Measurements from ENCODE around the gene MGA. TPM values are rescaled to one million over a fixed set of nuclear protein-coding genes. Genes with fewer than 3 reads are reported as not detected.

MGA gene
- total and polyA plus RNA-seq, 2 donors (not counting 1 experiment from before 2014, with no cell fraction given), result 6.5 to 33.7 TPM

- H3K9me3 ChIP-seq (ENCODE audit: control insufficient read depth, insufficient read depth, low read depth, low read length), result no peaks in the 10 kb centered on the region
- TF ChIP-seq EZH2 (IDR thresholded peaks at IDR 0.05; ENCODE audit: low read length, missing control alignments), result no peak
- TF ChIP-seq, protein P1, sequence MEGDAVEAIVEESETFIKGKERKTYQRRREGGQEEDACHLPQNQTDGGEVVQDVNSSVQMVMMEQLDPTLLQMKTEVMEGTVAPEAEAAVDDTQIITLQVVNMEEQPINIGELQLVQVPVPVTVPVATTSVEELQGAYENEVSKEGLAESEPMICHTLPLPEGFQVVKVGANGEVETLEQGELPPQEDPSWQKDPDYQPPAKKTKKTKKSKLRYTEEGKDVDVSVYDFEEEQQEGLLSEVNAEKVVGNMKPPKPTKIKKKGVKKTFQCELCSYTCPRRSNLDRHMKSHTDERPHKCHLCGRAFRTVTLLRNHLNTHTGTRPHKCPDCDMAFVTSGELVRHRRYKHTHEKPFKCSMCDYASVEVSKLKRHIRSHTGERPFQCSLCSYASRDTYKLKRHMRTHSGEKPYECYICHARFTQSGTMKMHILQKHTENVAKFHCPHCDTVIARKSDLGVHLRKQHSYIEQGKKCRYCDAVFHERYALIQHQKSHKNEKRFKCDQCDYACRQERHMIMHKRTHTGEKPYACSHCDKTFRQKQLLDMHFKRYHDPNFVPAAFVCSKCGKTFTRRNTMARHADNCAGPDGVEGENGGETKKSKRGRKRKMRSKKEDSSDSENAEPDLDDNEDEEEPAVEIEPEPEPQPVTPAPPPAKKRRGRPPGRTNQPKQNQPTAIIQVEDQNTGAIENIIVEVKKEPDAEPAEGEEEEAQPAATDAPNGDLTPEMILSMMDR (conservative IDR thresholded peaks at IDR 0.05 in 1 of 2, IDR thresholded peaks at IDR 0.05 in 1 of 2; ENCODE audit: low read depth in 1 of 2, low read length in 2 of 2), result no peak
- H3K9ac ChIP-seq (ENCODE audit: insufficient read depth, low read length), result no peak overlapping the region
- H3K4me3 ChIP-seq (replicated peaks in 1 of 4; ENCODE audit: control extremely low read depth in 1 of 4, insufficient read depth in 1 of 4, low read depth in 3 of 4, low read length in 4 of 4), result no peak overlapping the region
- no peak overlapping the region for H3K4me2 ChIP-seq (ENCODE audit: extremely low read depth, insufficient read depth, low read length)
- H3K4me1 ChIP-seq (ENCODE audit: control insufficient read depth, extremely low read depth, insufficient read depth, low read length), result no peaks in the 10 kb centered on the region
- no peaks in the 10 kb centered on the region for H4K20me1 ChIP-seq (ENCODE audit: control insufficient read depth, extremely low read depth, insufficient read depth, low read length)
- H3K79me2 ChIP-seq (ENCODE audit: control insufficient read depth, insufficient read depth, low read length), result no peaks in the 10 kb centered on the region
- no peaks in the 10 kb centered on the region for H3K27me3 ChIP-seq (ENCODE audit: control insufficient read depth, insufficient read depth, low read length)
- no peak for DNase-seq (ENCODE audit: low read depth in 2 of 2)
- no peak overlapping the region for H2AFZ ChIP-seq (ENCODE audit: low read length)
- H3K27ac ChIP-seq (ENCODE audit: insufficient read depth, low read length), result no peak overlapping the region
- no peaks in the 10 kb centered on the region for H3K36me3 ChIP-seq (ENCODE audit: control insufficient read depth, insufficient read depth, low read length)
Measured at GRCh38 chr15:41756198-41756597, 96.0 kb downstream of the MGA start.

DNA sequence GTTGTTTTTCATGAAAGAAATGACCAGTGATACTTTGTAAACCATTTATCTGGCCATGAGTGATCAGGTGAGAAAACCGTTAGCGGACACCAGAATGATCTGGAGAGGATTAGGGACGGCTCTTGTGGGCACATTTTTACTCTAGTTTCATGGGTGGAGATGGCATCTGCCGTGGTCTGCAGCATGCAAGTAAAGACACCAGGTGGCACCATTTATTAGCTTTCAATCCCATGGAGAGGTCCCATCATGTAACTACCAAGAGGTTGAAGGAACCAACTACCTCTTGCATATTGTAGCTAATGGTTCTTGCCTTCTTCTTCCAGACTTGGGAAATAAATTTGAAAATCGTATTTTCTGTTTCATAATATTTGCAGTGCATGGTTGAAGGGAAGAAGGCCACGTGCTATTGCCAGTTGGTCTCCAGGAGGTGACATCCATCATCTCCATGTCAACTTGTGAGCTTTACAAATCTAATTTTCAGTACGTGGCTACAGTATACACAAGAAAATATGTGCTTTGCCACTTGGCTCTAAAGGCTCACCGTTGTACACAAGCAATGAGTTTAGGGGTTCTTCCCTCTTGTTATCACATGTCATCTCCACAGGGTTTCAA, 112.6 kb downstream of the MGA start:
- Histone ChIP-seq H3K27me3 (ENCODE audit: control insufficient read depth, insufficient read depth, low read length) (no peaks in the 10 kb centered on the region), H3K9ac (ENCODE audit: insufficient read depth, low read length) (no peak overlapping the region), H3K4me2 (ENCODE audit: extremely low read depth, insufficient read depth, low read length) (peak overlapping the region; percentile 91), H2AFZ (ENCODE audit: low read length) (no peak overlapping the region), H3K9me3 (ENCODE audit: control insufficient read depth, insufficient read depth, low read depth, low read length) (no peaks in the 10 kb centered on the region), H4K20me1 (ENCODE audit: control insufficient read depth, extremely low read depth, insufficient read depth, low read length) (no peaks in the 10 kb centered on the region), H3K4me3 (replicated peaks in 1 of 4; ENCODE audit: control extremely low read depth in 1 of 4, insufficient read depth in 1 of 4, low read depth in 3 of 4, low read length in 4 of 4) (peak overlapping the region in 1 of 4 experiments; percentile 85), H3K27ac (ENCODE audit: insufficient read depth, low read length) (peak overlapping the region; percentile 86), H3K79me2 (ENCODE audit: control insufficient read depth, insufficient read depth, low read length) (peaks cover 25% of the 10 kb centered on the region), H3K4me1 (ENCODE audit: control insufficient read depth, extremely low read depth, insufficient read depth, low read length) (peaks cover 21% of the 10 kb centered on the region), H3K36me3 (ENCODE audit: control insufficient read depth, insufficient read depth, low read length) (no peaks in the 10 kb centered on the region)
- DNase-seq (ENCODE audit: low read depth in 2 of 2), result peak; percentile 58 to 81
- TF ChIP-seq, protein P1 (conservative IDR thresholded peaks at IDR 0.05 in 1 of 2, IDR thresholded peaks at IDR 0.05 in 1 of 2; ENCODE audit: low read depth in 1 of 2, low read length in 2 of 2), result peak; percentile 72 to 75
- no peak for TF ChIP-seq EZH2 (IDR thresholded peaks at IDR 0.05; ENCODE audit: low read length, missing control alignments)

- peaks cover 29% of the 10 kb centered on the region for H3K79me2 ChIP-seq (ENCODE audit: control insufficient read depth, insufficient read depth, low read length)
- TF ChIP-seq, protein P1 (conservative IDR thresholded peaks at IDR 0.05 in 1 of 2, IDR thresholded peaks at IDR 0.05 in 1 of 2; ENCODE audit: low read depth in 1 of 2, low read length in 2 of 2), result no peak
- TF ChIP-seq EZH2 (IDR thresholded peaks at IDR 0.05; ENCODE audit: low read length, missing control alignments), result no peak
- peak overlapping the region in 3 of 4 experiments; percentile 37 to 85 (median 67) for H3K4me3 ChIP-seq (replicated peaks in 1 of 4; ENCODE audit: control extremely low read depth in 1 of 4, insufficient read depth in 1 of 4, low read depth in 3 of 4, low read length in 4 of 4)
- no peaks in the 10 kb centered on the region for H3K36me3 ChIP-seq (ENCODE audit: control insufficient read depth, insufficient read depth, low read length)
- H4K20me1 ChIP-seq (ENCODE audit: control insufficient read depth, extremely low read depth, insufficient read depth, low read length), result no peaks in the 10 kb centered on the region
- peaks cover 21% of the 10 kb centered on the region for H3K4me1 ChIP-seq (ENCODE audit: control insufficient read depth, extremely low read depth, insufficient read depth, low read length)
- H3K4me2 ChIP-seq (ENCODE audit: extremely low read depth, insufficient read depth, low read length), result peak overlapping the region; percentile 91
- peak in 1 of 2 donors; percentile 15 for DNase-seq (ENCODE audit: low read depth in 2 of 2)
- H3K27me3 ChIP-seq (ENCODE audit: control insufficient read depth, insufficient read depth, low read length), result no peaks in the 10 kb centered on the region
- H3K9me3 ChIP-seq (ENCODE audit: control insufficient read depth, insufficient read depth, low read depth, low read length), result no peaks in the 10 kb centered on the region
- H3K9ac ChIP-seq (ENCODE audit: insufficient read depth, low read length), result no peak overlapping the region
- H2AFZ ChIP-seq (ENCODE audit: low read length), result no peak overlapping the region
- H3K27ac ChIP-seq (ENCODE audit: insufficient read depth, low read length), result peak overlapping the region; percentile 86
Measured at GRCh38 chr15:41773332-41773728, 113.1 kb downstream of the MGA start.
